Measurements from ENCODE around the gene PRCC.

GRCh38 chr1:156815961-156816422 lies 48.7 kb downstream of the PRCC start:
- TF ChIP-seq CTCF (IDR thresholded peaks at IDR 0.05 in 8 of 11, conservative IDR thresholded peaks at IDR 0.05 in 3 of 11) (no peak), POLR2A (IDR thresholded peaks at IDR 0.05) (no peak)

All from spleen (tissue), 7 donors.